ENCODE results near the gene GTF3A.
"Not testable (repeated sequence)": the region's sequence is repeated elsewhere in the genome, so short reads cannot be mapped to it uniquely, and the experiment has no call there.

The GTF3A gene

GRCh38 chr13:27395007-27395510, 29.4 kb upstream of the GTF3A start:
- Mint-ChIP-seq H3K4me1 (no peaks in the 10 kb centered on the region), H3K9me3 (no peaks in the 10 kb centered on the region), H3K27me3 (peaks cover 36% of the 10 kb centered on the region), H3K27ac (ENCODE audit: low read depth) (no peak overlapping the region), H3K36me3 (ENCODE audit: insufficient read depth) (no peaks in the 10 kb centered on the region), H3K4me3 (no peak overlapping the region)
- DNase-seq (ENCODE audit: low spot score in 2 of 2) = no peak
- no peak for ATAC-seq (replicated peaks; ENCODE audit: extremely low read depth, poor library complexity, severe bottlenecking)

GRCh38 chr13:27396252-27396846, 28.1 kb upstream of the GTF3A start:
- ATAC-seq (replicated peaks; ENCODE audit: extremely low read depth, poor library complexity, severe bottlenecking) = no peak
- H3K27ac Mint-ChIP-seq (ENCODE audit: low read depth) = no peak overlapping the region

GRCh38 chr13:27398360-27398759, 26.1 kb upstream of the GTF3A start:
- Mint-ChIP-seq H3K9me3 (no peaks in the 10 kb centered on the region), H3K4me1 (no peaks in the 10 kb centered on the region), H3K4me3 (no peak overlapping the region), H3K27ac (ENCODE audit: low read depth) (no peak overlapping the region), H3K36me3 (ENCODE audit: insufficient read depth) (no peaks in the 10 kb centered on the region), H3K27me3 (peaks cover 36% of the 10 kb centered on the region)
- ATAC-seq (replicated peaks; ENCODE audit: extremely low read depth, poor library complexity, severe bottlenecking) (no peak), DNase-seq (ENCODE audit: low spot score in 2 of 2) (no peak)

More at GRCh38 chr13:27396252-27396846, 28.1 kb upstream of the GTF3A start:
- H3K4me1 Mint-ChIP-seq = no peaks in the 10 kb centered on the region
- DNase-seq (ENCODE audit: low spot score in 2 of 2) = no peak
- H3K27me3 Mint-ChIP-seq = peaks cover 36% of the 10 kb centered on the region
- H3K4me3 Mint-ChIP-seq = no peak overlapping the region
- H3K36me3 Mint-ChIP-seq (ENCODE audit: insufficient read depth) = no peaks in the 10 kb centered on the region
- no peaks in the 10 kb centered on the region for H3K9me3 Mint-ChIP-seq

GRCh38 chr13:27400405-27400804, 24.0 kb upstream of the GTF3A start:
- not testable (repeated sequence) for ATAC-seq (replicated peaks; ENCODE audit: extremely low read depth, poor library complexity, severe bottlenecking); H3K27ac Mint-ChIP-seq (ENCODE audit: low read depth); H3K36me3 Mint-ChIP-seq (ENCODE audit: insufficient read depth); H3K4me3 Mint-ChIP-seq; DNase-seq (ENCODE audit: low spot score in 2 of 2); H3K9me3 Mint-ChIP-seq; H3K4me1 Mint-ChIP-seq
- H3K27me3 Mint-ChIP-seq = peaks cover 25% of the 10 kb centered on the region

- ATAC-seq (replicated peaks; ENCODE audit: extremely low read depth, poor library complexity, severe bottlenecking) (no peak), DNase-seq (ENCODE audit: low spot score in 2 of 2) (no peak)
- Mint-ChIP-seq H3K4me1 (no peaks in the 10 kb centered on the region), H3K27me3 (peaks cover 17% of the 10 kb centered on the region), H3K4me3 (no peak overlapping the region), H3K9me3 (no peaks in the 10 kb centered on the region), H3K27ac (ENCODE audit: low read depth) (no peak overlapping the region), H3K36me3 (ENCODE audit: insufficient read depth) (no peaks in the 10 kb centered on the region)
Measured at GRCh38 chr13:27401210-27401609, 23.2 kb upstream of the GTF3A start.

GRCh38 chr13:27403203-27403678, 21.2 kb upstream of the GTF3A start:
- no peaks in the 10 kb centered on the region for H3K4me1 Mint-ChIP-seq
- DNase-seq (ENCODE audit: low spot score in 2 of 2) = no peak
- H3K36me3 Mint-ChIP-seq (ENCODE audit: insufficient read depth) = no peaks in the 10 kb centered on the region
- peaks cover 16% of the 10 kb centered on the region for H3K27me3 Mint-ChIP-seq
- H3K9me3 Mint-ChIP-seq = no peaks in the 10 kb centered on the region
- H3K4me3 Mint-ChIP-seq = no peak overlapping the region
- no peak for ATAC-seq (replicated peaks; ENCODE audit: extremely low read depth, poor library complexity, severe bottlenecking)
- H3K27ac Mint-ChIP-seq (ENCODE audit: low read depth) = no peak overlapping the region

GRCh38 chr13:27403727-27404385, 20.6 kb upstream of the GTF3A start:
- Mint-ChIP-seq H3K9me3 (no peaks in the 10 kb centered on the region), H3K27me3 (peaks cover 17% of the 10 kb centered on the region), H3K36me3 (ENCODE audit: insufficient read depth) (no peaks in the 10 kb centered on the region), H3K4me3 (no peak overlapping the region), H3K4me1 (no peaks in the 10 kb centered on the region), H3K27ac (ENCODE audit: low read depth) (no peak overlapping the region)
- DNase-seq (ENCODE audit: low spot score in 2 of 2) (no peak), ATAC-seq (replicated peaks; ENCODE audit: extremely low read depth, poor library complexity, severe bottlenecking) (no peak)

- H3K4me3 Mint-ChIP-seq = no peak overlapping the region
- H3K27me3 Mint-ChIP-seq = peaks cover 24% of the 10 kb centered on the region
- no peak overlapping the region for H3K27ac Mint-ChIP-seq (ENCODE audit: low read depth)
- H3K4me1 Mint-ChIP-seq = no peaks in the 10 kb centered on the region
- H3K9me3 Mint-ChIP-seq = no peaks in the 10 kb centered on the region
- DNase-seq (ENCODE audit: low spot score in 2 of 2) = no peak
- H3K36me3 Mint-ChIP-seq (ENCODE audit: insufficient read depth) = no peaks in the 10 kb centered on the region
- ATAC-seq (replicated peaks; ENCODE audit: extremely low read depth, poor library complexity, severe bottlenecking) = no peak
Measured at GRCh38 chr13:27404680-27405079, 19.7 kb upstream of the GTF3A start.

GRCh38 chr13:27405546-27406134, 18.8 kb upstream of the GTF3A start:
- DNase-seq (ENCODE audit: low spot score in 2 of 2) (no peak), ATAC-seq (replicated peaks; ENCODE audit: extremely low read depth, poor library complexity, severe bottlenecking) (no peak)
- no peak overlapping the region for H3K4me3 Mint-ChIP-seq
- H3K9me3 Mint-ChIP-seq = no peaks in the 10 kb centered on the region
- no peaks in the 10 kb centered on the region for H3K4me1 Mint-ChIP-seq
- no peaks in the 10 kb centered on the region for H3K36me3 Mint-ChIP-seq (ENCODE audit: insufficient read depth)
- H3K27me3 Mint-ChIP-seq = peaks cover 33% of the 10 kb centered on the region
- no peak overlapping the region for H3K27ac Mint-ChIP-seq (ENCODE audit: low read depth)

GRCh38 chr13:27406178-27406939, 18.1 kb upstream of the GTF3A start:
- Mint-ChIP-seq H3K27me3 (peaks cover 39% of the 10 kb centered on the region), H3K9me3 (no peaks in the 10 kb centered on the region), H3K27ac (ENCODE audit: low read depth) (no peak overlapping the region), H3K4me1 (no peaks in the 10 kb centered on the region), H3K36me3 (ENCODE audit: insufficient read depth) (no peaks in the 10 kb centered on the region), H3K4me3 (no peak overlapping the region)
- DNase-seq (ENCODE audit: low spot score in 2 of 2) (no peak), ATAC-seq (replicated peaks; ENCODE audit: extremely low read depth, poor library complexity, severe bottlenecking) (no peak)

- Mint-ChIP-seq H3K4me1 (no peaks in the 10 kb centered on the region), H3K27ac (ENCODE audit: low read depth) (no peak overlapping the region), H3K27me3 (peaks cover 51% of the 10 kb centered on the region), H3K36me3 (ENCODE audit: insufficient read depth) (no peaks in the 10 kb centered on the region), H3K4me3 (no peak overlapping the region), H3K9me3 (no peaks in the 10 kb centered on the region)
- no peak for DNase-seq (ENCODE audit: low spot score in 2 of 2)
- no peak for ATAC-seq (replicated peaks; ENCODE audit: extremely low read depth, poor library complexity, severe bottlenecking)
Measured at GRCh38 chr13:27408074-27408473, 16.3 kb upstream of the GTF3A start.

GRCh38 chr13:27409013-27409412, 15.4 kb upstream of the GTF3A start:
- Mint-ChIP-seq H3K9me3 (no peaks in the 10 kb centered on the region), H3K4me1 (no peaks in the 10 kb centered on the region), H3K4me3 (no peak overlapping the region), H3K27me3 (peaks cover 51% of the 10 kb centered on the region), H3K36me3 (ENCODE audit: insufficient read depth) (no peaks in the 10 kb centered on the region), H3K27ac (ENCODE audit: low read depth) (no peak overlapping the region)
- ATAC-seq (replicated peaks; ENCODE audit: extremely low read depth, poor library complexity, severe bottlenecking) = no peak
- DNase-seq (ENCODE audit: low spot score in 2 of 2) = no peak

All from central memory CD8-positive, alpha-beta T cell (primary cell).